Breast epithelium (tissue), 4 donors: ENCODE data around the gene DPP4. TPM values are rescaled to one million over a fixed set of nuclear protein-coding genes. Genes with fewer than 3 reads are reported as not detected.

Experiments used
- DNase-seq, 2 donors: peaks; one replicate each; pipeline ENCODE4 v3.0.0-alpha.2; 2019; ENCODE audit warnings: low spot score in 2 of 2
- H3K27ac ChIP-seq, 2 donors: fragments of 200-600 bp; sonication (generic) in 1 of 2; one replicate each; pipeline ENCODE4 v1.5.1; 2016 to 2019; ENCODE audit warnings: mild to moderate bottlenecking in 1 of 2
- H3K27me3 ChIP-seq, 2 donors: fragments of 200-600 bp; sonication (generic) in 1 of 2; one replicate each; pipeline versions ENCODE4 v1.5.1 to v1.6.0; 2017 to 2019; ENCODE audit warnings: control low read depth in 1 of 2, mild to moderate bottlenecking in 1 of 2
- H3K36me3 ChIP-seq: fragments of 200-600 bp; one replicate; pipeline ENCODE4 v1.5.1; 2019
- H3K4me1 ChIP-seq, 2 donors: fragments of 200-600 bp; sonication (generic); one replicate each; pipeline ENCODE4 v1.5.1; 2016 to 2019; ENCODE audit warnings: control low read depth in 1 of 2
- H3K4me3 ChIP-seq, 3 donors: fragments of 200-600 bp; sonication (generic); 1 replicate in 2 of 3; 2 replicates in 1 of 3; pipeline ENCODE4 v1.5.1; 2016 to 2019; ENCODE audit warnings: mild to moderate bottlenecking in 3 of 3, moderate library complexity in 2 of 3
- H3K9me3 ChIP-seq, 2 donors: fragments of 200-600 bp; sonication (generic) in 1 of 2; one replicate each; pipeline ENCODE4 v1.5.1; 2016 to 2019; ENCODE audit warnings: control low read depth in 1 of 2
- POLR2A ChIP-seq: fragments of 450-650 bp; IDR thresholded peaks from one replicate; pipeline ENCODE4 v1.6.1; 2016; ENCODE audit warnings: antibody characterized with exemption, mild to moderate bottlenecking, moderate library complexity
- POLR2AphosphoS5 ChIP-seq, 3 donors: sonication (generic); formaldehyde crosslinking; IDR thresholded peaks; one replicate each; pipeline ENCODE4 v1.6.1; 2017; ENCODE audit warnings: antibody characterized with exemption in 3 of 3
- intact Hi-C: fragments of 100-400 bp; cut with DNase I; formaldehyde crosslinking; loops from one replicate; pipeline ENCODE4 v1.15.1; 2023; ENCODE audit warnings: low total_unique reads
- total RNA-seq, 3 donors: library from RNA; depleted of rRNA; stranded (reverse); fragments of >200 nt; gene quantifications; one replicate each; pipeline ENCODE4 v1.1.0, GENCODE V29; 2016
- TF ChIP-seq, protein P1 (sequence below), 3 donors: fragments of 450-650 bp; IDR thresholded peaks; one replicate each; pipeline ENCODE4 v1.5.1; 2016 to 2017; ENCODE audit warnings: antibody characterized with exemption in 3 of 3, mild to moderate bottlenecking in 3 of 3, moderate library complexity in 3 of 3

The DPP4 gene
- total RNA-seq, 3 donors from 2014 or later: 7.5 to 17.3 (median 11.8) TPM

DNA sequence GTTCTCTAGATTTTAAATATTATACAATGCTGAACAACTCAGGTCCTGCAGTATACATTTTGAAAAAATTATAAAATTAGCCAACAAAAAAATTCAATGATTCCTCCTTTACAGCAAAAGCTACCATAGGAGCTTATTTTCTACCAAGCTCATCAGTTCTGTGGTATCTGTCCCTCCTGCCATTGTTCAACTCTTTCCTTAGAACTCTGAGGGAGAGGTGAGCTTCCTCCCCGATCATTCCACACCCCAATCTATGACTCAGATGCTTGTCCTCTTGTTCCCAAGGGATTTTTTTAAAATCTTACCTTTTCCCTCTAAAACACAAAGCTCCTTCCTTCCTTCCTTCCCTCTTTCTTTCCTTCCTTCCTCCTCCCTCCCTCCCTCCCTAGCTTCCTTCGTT is 13.5 kb downstream of the DPP4 start:
- TF ChIP-seq POLR2A (no peak), POLR2AphosphoS5 (IDR thresholded peaks at IDR 0.05) (no peak)
- TF ChIP-seq, protein P1, sequence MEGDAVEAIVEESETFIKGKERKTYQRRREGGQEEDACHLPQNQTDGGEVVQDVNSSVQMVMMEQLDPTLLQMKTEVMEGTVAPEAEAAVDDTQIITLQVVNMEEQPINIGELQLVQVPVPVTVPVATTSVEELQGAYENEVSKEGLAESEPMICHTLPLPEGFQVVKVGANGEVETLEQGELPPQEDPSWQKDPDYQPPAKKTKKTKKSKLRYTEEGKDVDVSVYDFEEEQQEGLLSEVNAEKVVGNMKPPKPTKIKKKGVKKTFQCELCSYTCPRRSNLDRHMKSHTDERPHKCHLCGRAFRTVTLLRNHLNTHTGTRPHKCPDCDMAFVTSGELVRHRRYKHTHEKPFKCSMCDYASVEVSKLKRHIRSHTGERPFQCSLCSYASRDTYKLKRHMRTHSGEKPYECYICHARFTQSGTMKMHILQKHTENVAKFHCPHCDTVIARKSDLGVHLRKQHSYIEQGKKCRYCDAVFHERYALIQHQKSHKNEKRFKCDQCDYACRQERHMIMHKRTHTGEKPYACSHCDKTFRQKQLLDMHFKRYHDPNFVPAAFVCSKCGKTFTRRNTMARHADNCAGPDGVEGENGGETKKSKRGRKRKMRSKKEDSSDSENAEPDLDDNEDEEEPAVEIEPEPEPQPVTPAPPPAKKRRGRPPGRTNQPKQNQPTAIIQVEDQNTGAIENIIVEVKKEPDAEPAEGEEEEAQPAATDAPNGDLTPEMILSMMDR (IDR thresholded peaks at IDR 0.05): no peak
- H3K4me3 ChIP-seq: no peak overlapping the region
- intact Hi-C loops: no loop called here
- no peaks in the 10 kb centered on the region for H3K36me3 ChIP-seq
- H3K27ac ChIP-seq: no peak overlapping the region
- H3K9me3 ChIP-seq: peaks cover 11 to 18% of the 10 kb centered on the region in 2 donors
- no peaks in the 10 kb centered on the region for H3K4me1 ChIP-seq
- H3K27me3 ChIP-seq: no peaks in the 10 kb centered on the region
- no peak for DNase-seq

DNA sequence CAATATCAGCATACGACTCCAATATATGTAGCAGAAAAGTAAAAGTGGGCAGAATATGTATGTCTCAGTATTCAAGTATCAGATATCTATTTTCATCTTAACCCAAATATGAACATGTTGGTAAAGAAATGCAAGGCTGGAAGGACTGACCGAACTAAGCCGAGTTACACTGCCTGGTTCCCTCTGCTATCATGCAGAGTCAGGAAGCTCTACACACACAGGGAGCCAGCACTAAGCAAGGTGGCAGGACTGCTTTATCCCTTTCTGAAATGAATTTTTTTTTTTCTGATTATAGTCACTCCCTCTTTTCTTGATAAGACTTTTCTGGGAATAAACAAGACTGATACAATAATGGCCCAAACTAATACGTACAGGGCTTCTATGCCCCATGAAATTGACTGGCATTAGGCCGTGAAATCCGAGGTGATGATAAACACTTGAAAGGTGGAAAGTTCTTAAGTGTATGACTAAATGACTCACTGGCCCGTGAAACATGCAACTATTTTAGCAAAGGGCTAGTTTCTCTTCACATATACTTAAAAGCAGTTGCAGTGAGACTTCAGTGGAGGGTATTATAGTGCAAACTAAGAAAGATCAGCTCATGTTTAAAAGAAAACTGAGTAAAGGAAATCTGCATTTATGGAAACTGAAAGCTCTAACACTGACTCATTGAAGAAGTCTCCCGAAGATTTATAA is 14.9 kb downstream of the DPP4 start:
- H3K9me3 ChIP-seq: peaks cover 11 to 18% of the 10 kb centered on the region in 2 donors
- DNase-seq: no peak
- H3K4me1 ChIP-seq: no peaks in the 10 kb centered on the region
- intact Hi-C loops: no loop called here
- no peak overlapping the region for H3K4me3 ChIP-seq
- H3K27ac ChIP-seq: no peak overlapping the region
- H3K36me3 ChIP-seq: no peaks in the 10 kb centered on the region
- no peaks in the 10 kb centered on the region for H3K27me3 ChIP-seq
- TF ChIP-seq POLR2AphosphoS5 (IDR thresholded peaks at IDR 0.05): no peak
- TF ChIP-seq POLR2A: no peak
- TF ChIP-seq, protein P1 (IDR thresholded peaks at IDR 0.05): no peak

DNA sequence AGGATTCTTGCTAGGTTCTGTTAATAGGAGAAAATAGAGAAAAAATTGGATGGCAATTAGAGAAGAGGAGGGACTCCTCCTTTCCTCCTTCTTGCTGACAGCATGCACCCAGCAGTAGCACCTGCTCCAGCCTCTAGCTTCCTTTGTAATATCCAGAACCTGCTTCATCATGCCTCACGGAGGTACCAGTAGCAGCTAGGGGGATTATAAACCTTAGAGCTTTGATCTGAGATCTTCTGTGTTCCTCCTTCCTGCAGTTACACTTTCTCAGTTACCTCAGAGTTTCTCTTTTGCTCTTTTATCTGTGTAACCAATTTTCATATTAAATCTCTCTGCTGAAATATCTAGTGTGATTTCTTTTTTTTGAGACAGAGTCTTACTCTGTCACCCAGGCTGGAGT is 16.6 kb downstream of the DPP4 start:
- Histone ChIP-seq H3K27ac (no peak overlapping the region), H3K4me3 (no peak overlapping the region), H3K9me3 (peaks cover 11 to 18% of the 10 kb centered on the region in 2 donors), H3K27me3 (no peaks in the 10 kb centered on the region), H3K4me1 (no peaks in the 10 kb centered on the region), H3K36me3 (no peaks in the 10 kb centered on the region)
- intact Hi-C loops: no loop called here
- DNase-seq: no peak
- TF ChIP-seq POLR2A (no peak), POLR2AphosphoS5 (IDR thresholded peaks at IDR 0.05) (no peak)
- TF ChIP-seq, protein P1 (IDR thresholded peaks at IDR 0.05): no peak

DNA sequence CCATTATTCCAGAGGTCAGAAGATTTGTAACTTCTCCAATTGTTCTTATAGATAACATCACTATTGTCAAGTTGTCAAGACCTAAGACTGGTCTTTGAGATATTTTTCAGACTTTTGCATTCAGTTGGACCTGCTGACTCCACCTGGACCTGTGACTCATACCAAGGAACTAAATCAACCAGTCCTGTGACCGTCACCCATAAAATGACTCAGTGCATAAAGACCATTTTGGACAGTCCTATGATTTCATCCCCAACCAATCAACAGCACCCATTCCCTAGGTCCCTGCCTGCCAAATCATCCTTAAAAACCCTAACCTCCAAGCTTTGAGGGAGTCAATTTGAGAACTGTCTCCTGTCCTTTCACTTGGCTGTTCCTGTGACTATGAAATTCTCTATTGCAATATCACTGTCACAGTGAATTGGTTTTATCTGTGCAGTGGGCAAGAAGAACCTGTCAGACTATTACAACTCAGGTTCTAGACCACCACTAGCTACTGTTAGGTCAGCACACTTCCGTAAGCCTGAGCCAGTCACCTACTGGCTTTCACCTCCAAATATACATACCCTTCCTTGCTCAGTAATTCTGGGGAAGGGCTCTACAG is 17.1 kb downstream of the DPP4 start:
- Histone ChIP-seq H3K9me3 (peaks cover 11 to 18% of the 10 kb centered on the region in 2 donors), H3K4me3 (no peak overlapping the region), H3K4me1 (no peaks in the 10 kb centered on the region), H3K27me3 (no peaks in the 10 kb centered on the region), H3K27ac (no peak overlapping the region), H3K36me3 (no peaks in the 10 kb centered on the region)
- intact Hi-C loops: no loop called here
- no peak for DNase-seq
- TF ChIP-seq, protein P1 (IDR thresholded peaks at IDR 0.05): no peak
- no peak for TF ChIP-seq POLR2AphosphoS5 (IDR thresholded peaks at IDR 0.05)

DNA sequence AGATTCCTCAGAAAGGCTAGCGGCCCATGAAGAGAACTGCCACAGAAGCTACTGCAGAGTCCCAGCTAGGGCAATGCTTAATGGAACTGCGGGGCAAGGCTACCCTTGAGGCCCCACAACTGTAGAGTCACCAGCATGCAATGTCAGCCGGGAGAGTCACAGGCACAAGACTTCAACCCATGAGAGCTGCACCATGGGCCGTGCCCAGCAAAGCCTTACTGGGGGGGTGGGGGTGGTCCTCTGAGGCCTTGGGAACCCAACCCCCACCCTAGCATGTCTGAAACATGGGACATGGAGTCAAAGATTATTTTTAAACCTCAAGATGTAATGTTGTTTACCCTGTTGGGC is 20.2 kb downstream of the DPP4 start:
- H3K27me3 ChIP-seq: no peaks in the 10 kb centered on the region
- H3K9me3 ChIP-seq: peaks cover 11 to 18% of the 10 kb centered on the region in 2 donors
- no peaks in the 10 kb centered on the region for H3K36me3 ChIP-seq
- DNase-seq: no peak
- H3K4me3 ChIP-seq: no peak overlapping the region
- no peak overlapping the region for H3K27ac ChIP-seq
- intact Hi-C loops: no loop called here
- H3K4me1 ChIP-seq: no peaks in the 10 kb centered on the region
- TF ChIP-seq POLR2AphosphoS5 (IDR thresholded peaks at IDR 0.05) (no peak), POLR2A (no peak)
- TF ChIP-seq, protein P1 (IDR thresholded peaks at IDR 0.05): no peak
